ENCODE results near the gene RBBP6. TPM values are rescaled to one million over a fixed set of nuclear protein-coding genes. Genes with fewer than 3 reads are reported as not detected.

The RBBP6 gene
- total RNA-seq, 1 experiment from 2014 or later: 38.4 TPM

GRCh38 chr16:24499193-24499814 is 40.1 kb upstream of the RBBP6 start:
- Histone ChIP-seq H3K9ac (ENCODE audit: low read length) (no peak overlapping the region), H3K4me1 (ENCODE audit: insufficient read depth, low read length) (no peaks in the 10 kb centered on the region), H4K20me1 (ENCODE audit: low read length) (no peaks in the 10 kb centered on the region), H3K4me2 (ENCODE audit: low read length) (no peak overlapping the region), H3K27me3 (ENCODE audit: low read length) (no peaks in the 10 kb centered on the region), H3F3A (ENCODE audit: low read length, unreplicated experiment) (no peaks in the 10 kb centered on the region), H3K36me3 (ENCODE audit: low read depth, low read length) (no peaks in the 10 kb centered on the region), H3K4me3 (ENCODE audit: low read length) (no peak overlapping the region), H3K9me3 (ENCODE audit: low read length) (no peaks in the 10 kb centered on the region), H3K9me2 (replicated peaks; ENCODE audit: low read length) (no peaks in the 10 kb centered on the region), H3K27ac (ENCODE audit: low read length) (no peak overlapping the region), H3K79me2 (ENCODE audit: low read length) (no peaks in the 10 kb centered on the region), H2AFZ (ENCODE audit: low read length) (no peak overlapping the region)
- peak; percentile 56 for DNase-seq
- TF ChIP-seq, protein P1, sequence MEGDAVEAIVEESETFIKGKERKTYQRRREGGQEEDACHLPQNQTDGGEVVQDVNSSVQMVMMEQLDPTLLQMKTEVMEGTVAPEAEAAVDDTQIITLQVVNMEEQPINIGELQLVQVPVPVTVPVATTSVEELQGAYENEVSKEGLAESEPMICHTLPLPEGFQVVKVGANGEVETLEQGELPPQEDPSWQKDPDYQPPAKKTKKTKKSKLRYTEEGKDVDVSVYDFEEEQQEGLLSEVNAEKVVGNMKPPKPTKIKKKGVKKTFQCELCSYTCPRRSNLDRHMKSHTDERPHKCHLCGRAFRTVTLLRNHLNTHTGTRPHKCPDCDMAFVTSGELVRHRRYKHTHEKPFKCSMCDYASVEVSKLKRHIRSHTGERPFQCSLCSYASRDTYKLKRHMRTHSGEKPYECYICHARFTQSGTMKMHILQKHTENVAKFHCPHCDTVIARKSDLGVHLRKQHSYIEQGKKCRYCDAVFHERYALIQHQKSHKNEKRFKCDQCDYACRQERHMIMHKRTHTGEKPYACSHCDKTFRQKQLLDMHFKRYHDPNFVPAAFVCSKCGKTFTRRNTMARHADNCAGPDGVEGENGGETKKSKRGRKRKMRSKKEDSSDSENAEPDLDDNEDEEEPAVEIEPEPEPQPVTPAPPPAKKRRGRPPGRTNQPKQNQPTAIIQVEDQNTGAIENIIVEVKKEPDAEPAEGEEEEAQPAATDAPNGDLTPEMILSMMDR (conservative IDR thresholded peaks at IDR 0.05; ENCODE audit: low read depth, low read length): peak; percentile 71
- TF ChIP-seq EZH2phosphoT487 (IDR thresholded peaks at IDR 0.05; ENCODE audit: borderline replicate concordance, low read length): no peak
- ChIA-PET CTCF (interaction anchor here (0.5 kb wide), 1 partner anchor 366 kb away, joined by 5 read pairs; no protein-coding TSS in a partner anchor), POLR2A (ENCODE audit: unreplicated experiment) (no interaction called here)
- peak; percentile 84 for ATAC-seq
- intact Hi-C loops (cut with micrococcal nuclease): loop anchor here (1.0 kb wide), 1 partner anchor 456 kb away; no protein-coding TSS in a partner anchor
- BruUV-seq (replicated peaks): no TSS peak

DNA sequence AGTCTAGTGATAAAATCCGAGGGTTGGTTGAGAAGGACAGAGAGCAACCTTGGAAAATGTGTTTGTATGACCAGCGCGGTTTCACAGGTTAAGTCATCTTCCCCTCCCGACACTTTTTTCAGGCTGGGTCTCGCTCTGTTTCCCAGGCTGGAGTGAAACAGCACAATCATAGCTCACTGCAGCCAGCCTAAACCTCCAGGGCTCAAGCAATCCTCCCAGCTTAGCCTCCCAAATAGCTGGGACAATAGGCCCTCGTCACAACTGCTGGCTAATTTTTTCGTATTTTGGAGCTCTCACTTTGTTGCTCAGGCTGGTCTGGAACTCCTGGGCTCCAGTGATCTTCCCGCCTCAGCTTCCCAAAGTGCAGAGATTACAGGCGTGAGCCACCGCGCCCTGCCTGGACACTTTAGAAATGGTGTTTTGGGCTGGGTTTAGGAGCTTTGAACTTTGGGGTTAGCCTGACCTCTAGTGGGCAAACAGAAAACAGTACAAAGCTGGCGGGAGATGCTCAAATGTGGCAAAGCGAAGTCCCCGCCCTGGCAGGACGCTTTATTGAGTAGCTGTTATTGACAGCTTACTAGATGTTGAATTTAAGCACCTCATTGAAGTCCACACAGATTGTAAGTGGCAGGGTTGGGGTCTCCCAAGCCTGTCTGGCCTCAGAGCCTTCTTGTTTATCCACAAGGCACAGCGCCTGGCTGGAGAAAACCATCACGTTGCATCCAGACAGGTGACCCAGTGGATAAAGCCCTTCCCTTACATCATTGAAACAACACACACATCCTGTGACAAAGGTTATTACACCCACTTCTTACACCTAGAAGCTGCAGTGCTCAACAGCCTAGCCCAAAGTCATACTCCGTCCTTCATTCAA is 34.7 kb upstream of the RBBP6 start:
- POLR2A ChIA-PET (ENCODE audit: unreplicated experiment): no interaction called here
- no peaks in the 10 kb centered on the region for H3K9me3 ChIP-seq (ENCODE audit: low read length)
- CTCF ChIA-PET: interaction anchor here (0.5 to 1.9 kb wide), 6 partner anchors 13 to 459 kb away, joined by 3 to 7 read pairs (median 4); no protein-coding TSS in a partner anchor

More for the DNA sequence above, 34.7 kb upstream of the RBBP6 start:
- Histone ChIP-seq H3K27ac (ENCODE audit: low read length) (no peak overlapping the region), H3K4me2 (ENCODE audit: low read length) (peak overlapping the region; percentile 51; the same call in 1 of the 2 replicates), H4K20me1 (ENCODE audit: low read length) (no peaks in the 10 kb centered on the region), H3K4me3 (ENCODE audit: low read length) (no peak overlapping the region), H3K9me2 (replicated peaks; ENCODE audit: low read length) (no peaks in the 10 kb centered on the region), H3F3A (ENCODE audit: low read length, unreplicated experiment) (no peaks in the 10 kb centered on the region), H3K4me1 (ENCODE audit: insufficient read depth, low read length) (no peaks in the 10 kb centered on the region), H3K36me3 (ENCODE audit: low read depth, low read length) (no peaks in the 10 kb centered on the region), H2AFZ (ENCODE audit: low read length) (peak overlapping the region; percentile 65), H3K79me2 (ENCODE audit: low read length) (no peaks in the 10 kb centered on the region), H3K9ac (ENCODE audit: low read length) (no peak overlapping the region), H3K27me3 (ENCODE audit: low read length) (no peaks in the 10 kb centered on the region)
- DNase-seq: peak; percentile 72
- no peak for TF ChIP-seq EZH2 (IDR thresholded peaks at IDR 0.05; ENCODE audit: low read length, unreplicated experiment)
- TF ChIP-seq, protein P1 (conservative IDR thresholded peaks at IDR 0.05; ENCODE audit: low read depth, low read length): peak; percentile 73
- intact Hi-C loops (cut with micrococcal nuclease): loop anchor here (1.0 to 10.0 kb wide), 4 partner anchors 95 to 700 kb away; no protein-coding TSS in a partner anchor
- no TSS peak for BruUV-seq (replicated peaks)
- peak; percentile 97 for ATAC-seq

All from PC-3 (cell line).